ENCODE data around the gene PTPRR. TPM values are rescaled to one million over a fixed set of nuclear protein-coding genes. Genes with fewer than 3 reads are reported as not detected.

The PTPRR gene
- total and polyA plus RNA-seq, 8 donors, result 0.45 to 11.1 (median 3.9) TPM; not detected in 2

GRCh38 chr12:70749931-70750330, 170.6 kb downstream of the PTPRR start:
- Histone ChIP-seq H3K4me3 (no peak overlapping the region), H3K36me3 (no peaks in the 10 kb centered on the region), H3K27me3 (no peaks in the 10 kb centered on the region), H3K4me1 (no peaks in the 10 kb centered on the region), H3K9me3 (no peaks in the 10 kb centered on the region), H3K27ac (no peak overlapping the region)
- no peak for TF ChIP-seq POLR2AphosphoS5 (IDR thresholded peaks at IDR 0.05)
- TF ChIP-seq POLR2A (IDR thresholded peaks at IDR 0.05), result no peak
- no peak for TF ChIP-seq EP300 (IDR thresholded peaks at IDR 0.05)
- no peak for TF ChIP-seq CTCF (IDR thresholded peaks at IDR 0.05)
- 91 to 99% (median 97%) methylated on average over 2 of the region's 2 CpGs for WGBS, 5 donors
- DNase-seq, result no peak
- intact Hi-C loops (cut with DNase I; ENCODE audit: low total_unique reads), result no loop called here

GRCh38 chr12:70748809-70749208, 171.7 kb downstream of the PTPRR start:
- Histone ChIP-seq H3K27ac (no peak overlapping the region), H3K36me3 (no peaks in the 10 kb centered on the region), H3K9me3 (no peaks in the 10 kb centered on the region), H3K27me3 (no peaks in the 10 kb centered on the region), H3K4me1 (no peaks in the 10 kb centered on the region), H3K4me3 (no peak overlapping the region)
- DNase-seq, result no peak
- TF ChIP-seq POLR2AphosphoS5 (IDR thresholded peaks at IDR 0.05), result no peak
- TF ChIP-seq CTCF (IDR thresholded peaks at IDR 0.05), result no peak
- no peak for TF ChIP-seq EP300 (IDR thresholded peaks at IDR 0.05)
- intact Hi-C loops (cut with DNase I; ENCODE audit: low total_unique reads), result no loop called here
- WGBS, 5 donors, result 85 to 100% (median 93%) methylated on average over 1 of the region's 1 CpG

- 75 to 86% (median 81%) methylated on average over 6 of the region's 6 CpGs for WGBS, 5 donors
- intact Hi-C loops (cut with DNase I; ENCODE audit: low total_unique reads), result no loop called here
- DNase-seq, result no peak
Measured at GRCh38 chr12:70747445-70748260, 172.9 kb downstream of the PTPRR start.

GRCh38 chr12:70745048-70745447, 175.5 kb downstream of the PTPRR start:
- WGBS, 5 donors, result 76 to 86% (median 84%) methylated on average over 7 of the region's 7 CpGs
- Histone ChIP-seq H3K4me1 (no peaks in the 10 kb centered on the region), H3K4me3 (no peak overlapping the region), H3K27me3 (no peaks in the 10 kb centered on the region), H3K27ac (no peak overlapping the region), H3K36me3 (no peaks in the 10 kb centered on the region), H3K9me3 (no peaks in the 10 kb centered on the region)
- no peak for DNase-seq
- intact Hi-C loops (cut with DNase I; ENCODE audit: low total_unique reads), result no loop called here
- TF ChIP-seq POLR2A (IDR thresholded peaks at IDR 0.05) (no peak), CTCF (IDR thresholded peaks at IDR 0.05) (no peak), POLR2AphosphoS5 (IDR thresholded peaks at IDR 0.05) (no peak), EP300 (IDR thresholded peaks at IDR 0.05) (no peak)

More at GRCh38 chr12:70747445-70748260, 172.9 kb downstream of the PTPRR start:
- no peaks in the 10 kb centered on the region for H3K27me3 ChIP-seq
- H3K27ac ChIP-seq, result no peak overlapping the region
- H3K4me1 ChIP-seq, result no peaks in the 10 kb centered on the region
- H3K4me3 ChIP-seq, result no peak overlapping the region
- TF ChIP-seq POLR2A (IDR thresholded peaks at IDR 0.05) (no peak), EP300 (IDR thresholded peaks at IDR 0.05) (no peak)
- H3K9me3 ChIP-seq, result no peaks in the 10 kb centered on the region
- H3K36me3 ChIP-seq, result no peaks in the 10 kb centered on the region

GRCh38 chr12:70744178-70744577, 176.4 kb downstream of the PTPRR start:
- intact Hi-C loops (cut with DNase I; ENCODE audit: low total_unique reads), result no loop called here
- H3K9me3 ChIP-seq, result no peaks in the 10 kb centered on the region
- no peaks in the 10 kb centered on the region for H3K27me3 ChIP-seq
- no peaks in the 10 kb centered on the region for H3K36me3 ChIP-seq
- DNase-seq, result no peak
- WGBS, 5 donors, result 55 to 70% (median 61%) methylated on average over 2 of the region's 2 CpGs
- TF ChIP-seq CTCF (IDR thresholded peaks at IDR 0.05) (no peak), POLR2AphosphoS5 (IDR thresholded peaks at IDR 0.05) (no peak), POLR2A (IDR thresholded peaks at IDR 0.05) (no peak), EP300 (IDR thresholded peaks at IDR 0.05) (no peak)
- H3K27ac ChIP-seq, result no peak overlapping the region
- H3K4me1 ChIP-seq, result no peaks in the 10 kb centered on the region
- H3K4me3 ChIP-seq, result no peak overlapping the region

Measured in stomach (tissue), 9 donors.